Lower lobe of right lung (tissue), 2 donors: ENCODE measurements around the gene EPB41L3. TPM values are rescaled to one million over a fixed set of nuclear protein-coding genes. Genes with fewer than 3 reads are reported as not detected.
A peak's percentile ranks its signal among the peaks of the same experiment; 100 is the strongest.

Experiments used
- ATAC-seq, 2 donors: fragments of 200-7000 bp; cut with Tn5 transposase; one replicate each; pipeline ENCODE4 v1.9.1; 2020 to 2022; ENCODE audit warnings: mild to moderate bottlenecking in 2 of 2, moderate library complexity in 2 of 2
- DNase-seq: peaks from one replicate; pipeline ENCODE4 v3.0.0-alpha.2; 2020
- H3K27ac ChIP-seq: fragments of 200-600 bp; one replicate; pipeline ENCODE4 v1.8.0; 2022
- H3K27me3 ChIP-seq: fragments of 200-600 bp; one replicate; pipeline ENCODE4 v1.8.0; 2022; ENCODE audit warnings: low read depth
- H3K36me3 ChIP-seq: fragments of 200-600 bp; one replicate; pipeline ENCODE4 v1.8.0; 2022; ENCODE audit warnings: mild to moderate bottlenecking
- H3K4me1 ChIP-seq: fragments of 200-600 bp; one replicate; pipeline ENCODE4 v1.8.0; 2022
- H3K4me3 ChIP-seq: fragments of 200-600 bp; one replicate; pipeline ENCODE4 v1.8.0; 2022; ENCODE audit warnings: mild to moderate bottlenecking
- H3K9me3 ChIP-seq: fragments of 200-600 bp; one replicate; pipeline ENCODE4 v1.8.0; 2022
- CTCF ChIP-seq: fragments of 200-600 bp; IDR thresholded peaks from one replicate; pipeline ENCODE4 v1.8.0; 2022; ENCODE audit warnings: antibody characterized with exemption, mild to moderate bottlenecking
- intact Hi-C: fragments of 100-400 bp; cut with DNase I; formaldehyde crosslinking; loops from one replicate; pipeline ENCODE4 v1.11.0; 2022
- total RNA-seq: library from RNA; stranded (reverse); fragmentation: NEBNext Ultra II Directional; extraction: Animal tissue kit (Norgen Biotek cat#: 25700); gene quantifications from one replicate; pipeline ENCODE4 v1.2.1, GENCODE V29; 2021
- donor health status: DM: no; HTN: yes; CAD: no; lungs with severe emphysema.

EPB41L3 gene
- total RNA-seq, 1 donor from 2014 or later: 72.5 TPM

- intact Hi-C loops: no loop called here
- H3K36me3 ChIP-seq: no peaks in the 10 kb centered on the region
- H3K27me3 ChIP-seq: no peaks in the 10 kb centered on the region
- H3K4me1 ChIP-seq: peaks cover 18% of the 10 kb centered on the region
- no peak for TF ChIP-seq CTCF
- H3K27ac ChIP-seq: no peak overlapping the region
- ATAC-seq: no peak
- no peak for DNase-seq
- H3K4me3 ChIP-seq: no peak overlapping the region
- no peaks in the 10 kb centered on the region for H3K9me3 ChIP-seq
These were observed 86.3 kb downstream of the EPB41L3 start for GRCh38 chr18:5457462-5457957.

- no peak overlapping the region for H3K27ac ChIP-seq
- ATAC-seq (peak; percentile 71 to 74), DNase-seq (no peak)
- intact Hi-C loops: no loop called here
- H3K27me3 ChIP-seq: no peaks in the 10 kb centered on the region
- TF ChIP-seq CTCF: no peak
- H3K9me3 ChIP-seq: no peaks in the 10 kb centered on the region
- no peaks in the 10 kb centered on the region for H3K36me3 ChIP-seq
- no peak overlapping the region for H3K4me3 ChIP-seq
- H3K4me1 ChIP-seq: peaks cover 11% of the 10 kb centered on the region
These were observed 87.0 kb downstream of the EPB41L3 start for GRCh38 chr18:5456577-5457461.

- Histone ChIP-seq H3K36me3 (no peaks in the 10 kb centered on the region), H3K4me3 (no peak overlapping the region), H3K4me1 (peaks cover 9% of the 10 kb centered on the region), H3K27ac (no peak overlapping the region), H3K9me3 (no peaks in the 10 kb centered on the region), H3K27me3 (no peaks in the 10 kb centered on the region)
- peak in 1 of 2 donors; percentile 16 for ATAC-seq
- intact Hi-C loops: no loop called here
- DNase-seq: no peak
- no peak for TF ChIP-seq CTCF
These were observed 88.1 kb downstream of the EPB41L3 start for GRCh38 chr18:5455674-5456073.

- no peak for DNase-seq
- H3K27me3 ChIP-seq: no peaks in the 10 kb centered on the region
- intact Hi-C loops: no loop called here
These were observed 90.8 kb downstream of the EPB41L3 start for GRCh38 chr18:5452943-5453443.

GRCh38 chr18:5451871-5452270 is 91.9 kb downstream of the EPB41L3 start:
- DNase-seq: no peak
- Histone ChIP-seq H3K4me3 (no peak overlapping the region), H3K9me3 (no peaks in the 10 kb centered on the region), H3K36me3 (no peaks in the 10 kb centered on the region), H3K27me3 (no peaks in the 10 kb centered on the region), H3K27ac (no peak overlapping the region), H3K4me1 (peaks cover 9% of the 10 kb centered on the region)
- TF ChIP-seq CTCF: no peak
- intact Hi-C loops: no loop called here
- no peak for ATAC-seq

More at GRCh38 chr18:5452943-5453443, 90.8 kb downstream of the EPB41L3 start:
- no peak for TF ChIP-seq CTCF
- Histone ChIP-seq H3K36me3 (no peaks in the 10 kb centered on the region), H3K4me3 (no peak overlapping the region), H3K9me3 (no peaks in the 10 kb centered on the region), H3K4me1 (peaks cover 9% of the 10 kb centered on the region), H3K27ac (no peak overlapping the region)
- no peak for ATAC-seq
